Subcutaneous abdominal adipose tissue (tissue), 5 donors: ENCODE measurements around the gene ARHGEF19.
"Not testable (repeated sequence)": the region's sequence is repeated elsewhere in the genome, so short reads cannot be mapped to it uniquely, and the experiment has no call there.

ENCODE experiments used
- H3K27ac ChIP-seq: one replicate; pipeline ENCODE4 v1.7.0; 2013; ENCODE audit warnings: low read depth, mild to moderate bottlenecking, inconsistent platforms, low read length, moderate library complexity
- H3K27me3 ChIP-seq, 5 donors: one replicate each; pipeline ENCODE4 v1.7.0; 2013; ENCODE audit warnings: low read length in 5 of 5, inconsistent platforms in 1 of 5; ENCODE audit not compliant: control insufficient read depth in 5 of 5, insufficient read depth in 4 of 5
- H3K36me3 ChIP-seq, 5 donors: one replicate each; pipeline ENCODE4 v1.7.0; 2013; ENCODE audit warnings: low read length in 5 of 5; ENCODE audit not compliant: control insufficient read depth in 5 of 5, insufficient read depth in 5 of 5
- H3K4me1 ChIP-seq, 5 donors: one replicate each; pipeline ENCODE4 v1.7.0; 2013; ENCODE audit warnings: low read length in 5 of 5, mild to moderate bottlenecking in 3 of 5, moderate library complexity in 1 of 5; ENCODE audit not compliant: control insufficient read depth in 5 of 5, insufficient read depth in 5 of 5
- H3K4me3 ChIP-seq, 5 donors: one replicate each; pipeline ENCODE4 v1.7.0; 2013; ENCODE audit warnings: low read length in 5 of 5, low read depth in 1 of 5
- H3K9ac ChIP-seq, 5 donors: one replicate each; pipeline ENCODE4 v1.7.0; 2013; ENCODE audit warnings: low read length in 5 of 5, mild to moderate bottlenecking in 4 of 5, moderate library complexity in 3 of 5
- H3K9me3 ChIP-seq, 5 donors: one replicate each; pipeline ENCODE4 v1.7.0; 2013; ENCODE audit warnings: low read length in 5 of 5; ENCODE audit not compliant: control insufficient read depth in 5 of 5
- donor health status: healthy.
- donor health status: healthy.
- donor health status: healthy.
- donor health status: healthy.
- donor health status: healthy.

ARHGEF19 gene

GRCh38 chr1:16212251-16212961 is at the start of gene ARHGEF19:
Gene ARHGEF19, minus strand, starts transcription at chr1:16212652. Its CDS starts 3,598 bp downstream, at chr1:16209054.
- no peaks in the 10 kb centered on the region for H3K36me3 ChIP-seq
- H3K9me3 ChIP-seq = no peaks in the 10 kb centered on the region
- H3K4me1 ChIP-seq = peaks cover 0 to 19% (median 18%) of the 10 kb centered on the region in 5 donors
- H3K9ac ChIP-seq = no peak within 1 kb of the TSS
- no peak within 1 kb of the TSS for H3K27ac ChIP-seq
- no peaks in the 10 kb centered on the region for H3K27me3 ChIP-seq
- H3K4me3 ChIP-seq = no peak within 1 kb of the TSS

- peaks cover 0 to 10% (median 9%) of the 10 kb centered on the region in 5 donors for H3K4me1 ChIP-seq
- no peaks in the 10 kb centered on the region for H3K9me3 ChIP-seq
- no peak overlapping the region for H3K9ac ChIP-seq
- no peaks in the 10 kb centered on the region for H3K27me3 ChIP-seq
- no peak overlapping the region for H3K27ac ChIP-seq
- no peak overlapping the region for H3K4me3 ChIP-seq
- no peaks in the 10 kb centered on the region for H3K36me3 ChIP-seq
Observed at GRCh38 chr1:16262067-16262466, 49.6 kb upstream of the ARHGEF19 start.

- Histone ChIP-seq H3K4me3 (no peak overlapping the region), H3K9ac (no peak overlapping the region), H3K36me3 (peaks cover 3 to 9% (median 4%) of the 10 kb centered on the region in 5 donors), H3K27ac (no peak overlapping the region), H3K27me3 (no peaks in the 10 kb centered on the region), H3K4me1 (peaks cover 0 to 9% (median 4%) of the 10 kb centered on the region in 5 donors), H3K9me3 (no peaks in the 10 kb centered on the region)
Observed at GRCh38 chr1:16260814-16261213, 48.4 kb upstream of the ARHGEF19 start.

GRCh38 chr1:16258591-16259135 is 46.2 kb upstream of the ARHGEF19 start:
- Histone ChIP-seq H3K9me3 (no peaks in the 10 kb centered on the region), H3K36me3 (peaks cover 6 to 27% (median 18%) of the 10 kb centered on the region in 5 donors), H3K27ac (no peak overlapping the region), H3K27me3 (no peaks in the 10 kb centered on the region), H3K4me1 (peaks cover 0 to 9% (median 6%) of the 10 kb centered on the region in 5 donors), H3K9ac (no peak overlapping the region), H3K4me3 (no peak overlapping the region)

- no peak overlapping the region for H3K4me3 ChIP-seq
- H3K9me3 ChIP-seq = no peaks in the 10 kb centered on the region
- no peak overlapping the region for H3K9ac ChIP-seq
- peaks cover 6 to 34% (median 22%) of the 10 kb centered on the region in 5 donors for H3K36me3 ChIP-seq
- no peak overlapping the region for H3K27ac ChIP-seq
- H3K27me3 ChIP-seq = no peaks in the 10 kb centered on the region
- peaks cover 0 to 9% (median 6%) of the 10 kb centered on the region in 5 donors for H3K4me1 ChIP-seq
Observed at GRCh38 chr1:16257968-16258367, 45.5 kb upstream of the ARHGEF19 start.

GRCh38 chr1:16257556-16257955 is 45.1 kb upstream of the ARHGEF19 start:
- H3K36me3 ChIP-seq = peaks cover 8 to 37% (median 23%) of the 10 kb centered on the region in 5 donors
- not testable (repeated sequence) for H3K4me1 ChIP-seq, H3K27me3 ChIP-seq, H3K27ac ChIP-seq, H3K9ac ChIP-seq, H3K9me3 ChIP-seq, H3K4me3 ChIP-seq

- Histone ChIP-seq H3K4me1 (peaks cover 0 to 9% (median 6%) of the 10 kb centered on the region in 5 donors), H3K9ac (no peak overlapping the region), H3K9me3 (no peaks in the 10 kb centered on the region), H3K27me3 (no peaks in the 10 kb centered on the region), H3K36me3 (peaks cover 16 to 48% (median 34%) of the 10 kb centered on the region in 5 donors), H3K4me3 (no peak overlapping the region), H3K27ac (no peak overlapping the region)
Observed at GRCh38 chr1:16256478-16256877, 44.0 kb upstream of the ARHGEF19 start.

GRCh38 chr1:16254263-16254928 is 41.9 kb upstream of the ARHGEF19 start:
- Histone ChIP-seq H3K9me3 (no peaks in the 10 kb centered on the region), H3K9ac (no peak overlapping the region), H3K27me3 (no peaks in the 10 kb centered on the region), H3K4me3 (no peak overlapping the region), H3K4me1 (peaks cover 0 to 24% (median 19%) of the 10 kb centered on the region in 5 donors), H3K27ac (no peak overlapping the region), H3K36me3 (peaks cover 16 to 62% (median 44%) of the 10 kb centered on the region in 5 donors)

- Histone ChIP-seq H3K4me1 (peaks cover under 1 to 34% (median 28%) of the 10 kb centered on the region in 5 donors), H3K36me3 (peaks cover 16 to 62% (median 44%) of the 10 kb centered on the region in 5 donors), H3K27me3 (no peaks in the 10 kb centered on the region), H3K4me3 (no peak overlapping the region), H3K9ac (no peak overlapping the region), H3K9me3 (no peaks in the 10 kb centered on the region), H3K27ac (no peak overlapping the region)
Observed at GRCh38 chr1:16253332-16253922, 41.0 kb upstream of the ARHGEF19 start.

- no peak overlapping the region for H3K27ac ChIP-seq
- H3K9ac ChIP-seq = no peak overlapping the region
- H3K9me3 ChIP-seq = no peaks in the 10 kb centered on the region
- H3K4me3 ChIP-seq = no peak overlapping the region
- H3K27me3 ChIP-seq = no peaks in the 10 kb centered on the region
- H3K4me1 ChIP-seq = peaks cover 5 to 39% (median 33%) of the 10 kb centered on the region in 5 donors
- peaks cover 16 to 62% (median 44%) of the 10 kb centered on the region in 5 donors for H3K36me3 ChIP-seq
Observed at GRCh38 chr1:16252912-16253311, 40.5 kb upstream of the ARHGEF19 start.
